ENCODE results near the gene MRPS31. TPM values are rescaled to one million over a fixed set of nuclear protein-coding genes. Genes with fewer than 3 reads are reported as not detected.

The MRPS31 gene
- total RNA-seq, 1 experiment from 2014 or later = 10.9 TPM

DNA sequence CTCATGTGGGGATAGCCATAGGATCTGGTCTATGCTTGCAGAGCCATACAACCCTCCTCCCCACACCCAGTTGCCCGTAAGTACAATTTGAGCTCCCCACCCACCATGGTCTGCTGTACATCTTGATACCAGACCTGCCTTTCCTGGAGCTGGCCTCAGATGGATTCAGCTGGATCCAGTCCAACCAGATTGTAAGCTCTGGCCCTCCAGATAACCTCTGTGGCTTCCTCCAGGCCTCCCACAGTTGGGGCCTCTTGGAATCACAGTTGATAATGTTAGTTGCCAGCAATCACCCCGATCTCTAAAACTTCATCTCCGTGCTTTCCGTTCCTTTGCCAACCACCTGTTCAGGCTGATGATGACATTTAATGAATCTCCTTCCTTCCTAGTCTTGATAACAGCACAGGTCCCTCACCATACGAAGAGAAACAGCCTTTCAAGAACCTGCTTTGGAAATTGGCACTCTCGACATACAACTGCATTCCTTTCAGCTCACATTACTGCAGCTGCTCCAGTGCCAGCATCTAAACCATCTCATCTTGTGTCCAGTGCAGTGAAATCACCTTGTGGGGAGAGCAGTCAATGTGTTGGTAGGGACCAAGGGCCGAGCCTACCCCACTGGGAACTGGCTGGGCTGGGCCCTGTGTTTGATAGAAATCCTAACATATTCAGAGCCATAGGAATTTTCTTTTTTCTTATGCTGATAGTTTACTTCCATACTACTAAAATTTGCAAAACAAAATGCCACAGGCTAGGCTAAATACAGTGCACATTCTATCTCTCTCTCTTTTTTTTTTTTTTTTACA lies 89.4 kb downstream of the MRPS31 start:
- Histone ChIP-seq H3K27ac (ENCODE audit: low read length) (no peak overlapping the region), H3K4me1 (ENCODE audit: control insufficient read depth, insufficient read depth, low read length) (no peaks in the 10 kb centered on the region), H3K27me3 (ENCODE audit: control insufficient read depth, insufficient read depth, low read length) (no peaks in the 10 kb centered on the region), H3K9me3 (ENCODE audit: control insufficient read depth, insufficient read depth, low read depth, low read length) (no peaks in the 10 kb centered on the region), H3K4me3 (ENCODE audit: low read depth in 2 of 2, low read length in 2 of 2) (no peak overlapping the region), H3K36me3 (ENCODE audit: control insufficient read depth, insufficient read depth, low read length) (no peaks in the 10 kb centered on the region)
- ChIA-PET CTCF (no interaction called here), POLR2A (no interaction called here)
- ATAC-seq = no peak
- in situ Hi-C loops (cut with HindIII; ENCODE audit: low pct_unique_long_range_greater_than_20kb, low sequenced_read_pairs) = no loop called here
- TF ChIP-seq POLR2AphosphoS5 (IDR thresholded peaks at IDR 0.05; ENCODE audit: low read depth, low read length) (no peak), SIN3A (IDR thresholded peaks at IDR 0.05; ENCODE audit: borderline replicate concordance, insufficient read depth, low read depth, low read length) (no peak), TCF7L2 (IDR thresholded peaks at IDR 0.05; ENCODE audit: low read depth, low read length) (no peak)
- TF ChIP-seq, protein P1, sequence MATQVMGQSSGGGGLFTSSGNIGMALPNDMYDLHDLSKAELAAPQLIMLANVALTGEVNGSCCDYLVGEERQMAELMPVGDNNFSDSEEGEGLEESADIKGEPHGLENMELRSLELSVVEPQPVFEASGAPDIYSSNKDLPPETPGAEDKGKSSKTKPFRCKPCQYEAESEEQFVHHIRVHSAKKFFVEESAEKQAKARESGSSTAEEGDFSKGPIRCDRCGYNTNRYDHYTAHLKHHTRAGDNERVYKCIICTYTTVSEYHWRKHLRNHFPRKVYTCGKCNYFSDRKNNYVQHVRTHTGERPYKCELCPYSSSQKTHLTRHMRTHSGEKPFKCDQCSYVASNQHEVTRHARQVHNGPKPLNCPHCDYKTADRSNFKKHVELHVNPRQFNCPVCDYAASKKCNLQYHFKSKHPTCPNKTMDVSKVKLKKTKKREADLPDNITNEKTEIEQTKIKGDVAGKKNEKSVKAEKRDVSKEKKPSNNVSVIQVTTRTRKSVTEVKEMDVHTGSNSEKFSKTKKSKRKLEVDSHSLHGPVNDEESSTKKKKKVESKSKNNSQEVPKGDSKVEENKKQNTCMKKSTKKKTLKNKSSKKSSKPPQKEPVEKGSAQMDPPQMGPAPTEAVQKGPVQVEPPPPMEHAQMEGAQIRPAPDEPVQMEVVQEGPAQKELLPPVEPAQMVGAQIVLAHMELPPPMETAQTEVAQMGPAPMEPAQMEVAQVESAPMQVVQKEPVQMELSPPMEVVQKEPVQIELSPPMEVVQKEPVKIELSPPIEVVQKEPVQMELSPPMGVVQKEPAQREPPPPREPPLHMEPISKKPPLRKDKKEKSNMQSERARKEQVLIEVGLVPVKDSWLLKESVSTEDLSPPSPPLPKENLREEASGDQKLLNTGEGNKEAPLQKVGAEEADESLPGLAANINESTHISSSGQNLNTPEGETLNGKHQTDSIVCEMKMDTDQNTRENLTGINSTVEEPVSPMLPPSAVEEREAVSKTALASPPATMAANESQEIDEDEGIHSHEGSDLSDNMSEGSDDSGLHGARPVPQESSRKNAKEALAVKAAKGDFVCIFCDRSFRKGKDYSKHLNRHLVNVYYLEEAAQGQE (IDR thresholded peaks at IDR 0.05; ENCODE audit: insufficient read depth in 1 of 2, low read depth in 2 of 2, low read length in 1 of 2) = no peak
- TF ChIP-seq, protein P2, sequence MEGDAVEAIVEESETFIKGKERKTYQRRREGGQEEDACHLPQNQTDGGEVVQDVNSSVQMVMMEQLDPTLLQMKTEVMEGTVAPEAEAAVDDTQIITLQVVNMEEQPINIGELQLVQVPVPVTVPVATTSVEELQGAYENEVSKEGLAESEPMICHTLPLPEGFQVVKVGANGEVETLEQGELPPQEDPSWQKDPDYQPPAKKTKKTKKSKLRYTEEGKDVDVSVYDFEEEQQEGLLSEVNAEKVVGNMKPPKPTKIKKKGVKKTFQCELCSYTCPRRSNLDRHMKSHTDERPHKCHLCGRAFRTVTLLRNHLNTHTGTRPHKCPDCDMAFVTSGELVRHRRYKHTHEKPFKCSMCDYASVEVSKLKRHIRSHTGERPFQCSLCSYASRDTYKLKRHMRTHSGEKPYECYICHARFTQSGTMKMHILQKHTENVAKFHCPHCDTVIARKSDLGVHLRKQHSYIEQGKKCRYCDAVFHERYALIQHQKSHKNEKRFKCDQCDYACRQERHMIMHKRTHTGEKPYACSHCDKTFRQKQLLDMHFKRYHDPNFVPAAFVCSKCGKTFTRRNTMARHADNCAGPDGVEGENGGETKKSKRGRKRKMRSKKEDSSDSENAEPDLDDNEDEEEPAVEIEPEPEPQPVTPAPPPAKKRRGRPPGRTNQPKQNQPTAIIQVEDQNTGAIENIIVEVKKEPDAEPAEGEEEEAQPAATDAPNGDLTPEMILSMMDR (IDR thresholded peaks at IDR 0.05) = no peak
- no peak for DNase-seq (ENCODE audit: low read depth, low spot score)
- intact Hi-C loops (cut with micrococcal nuclease; ENCODE audit: unreplicated experiment) = loop anchor here (5.0 kb wide), 2 partner anchors 614 to 999 kb away; no protein-coding TSS in a partner anchor
- BruUV-seq (replicated peaks) = no TSS peak

DNA sequence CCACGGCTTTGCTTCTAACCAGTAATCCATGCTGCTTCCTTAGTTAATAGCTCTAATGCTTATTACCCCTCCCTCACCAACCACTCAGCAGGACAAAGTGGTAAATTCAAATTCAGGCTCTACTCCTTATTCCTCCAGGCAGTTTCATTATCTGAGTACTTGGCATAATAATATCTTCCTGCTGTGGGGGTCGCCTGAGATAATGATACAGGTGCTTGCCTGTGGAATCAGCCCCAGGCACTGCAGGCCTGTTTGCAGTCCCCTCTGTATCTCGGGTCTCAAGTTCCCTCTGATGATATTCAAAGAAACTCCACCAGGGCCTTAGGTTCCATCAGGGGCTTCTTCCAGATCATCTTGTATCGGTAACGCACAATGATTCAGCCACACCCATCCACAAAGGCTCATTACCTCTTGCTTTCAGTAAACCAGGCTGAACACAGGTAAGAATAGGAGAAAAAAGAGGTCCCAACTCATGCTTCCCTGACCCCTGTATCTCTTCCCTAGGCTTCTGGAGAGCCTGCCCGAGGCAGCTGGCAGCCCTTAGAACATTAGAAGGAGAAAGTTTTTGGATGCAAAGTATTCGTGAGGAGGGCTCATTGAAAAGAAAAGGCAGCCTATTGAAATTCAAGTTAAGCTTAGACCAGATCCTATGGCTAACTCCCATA lies 90.2 kb downstream of the MRPS31 start:
- no peaks in the 10 kb centered on the region for H3K9me3 ChIP-seq (ENCODE audit: control insufficient read depth, insufficient read depth, low read depth, low read length)
- POLR2A ChIA-PET = no interaction called here
- no peaks in the 10 kb centered on the region for H3K36me3 ChIP-seq (ENCODE audit: control insufficient read depth, insufficient read depth, low read length)
- no peak overlapping the region for H3K27ac ChIP-seq (ENCODE audit: low read length)
- no TSS peak for BruUV-seq (replicated peaks)
- CTCF ChIA-PET = no interaction called here
- no peak for TF ChIP-seq POLR2AphosphoS5 (IDR thresholded peaks at IDR 0.05; ENCODE audit: low read depth, low read length)
- TF ChIP-seq SIN3A (IDR thresholded peaks at IDR 0.05; ENCODE audit: borderline replicate concordance, insufficient read depth, low read depth, low read length) = no peak
- TF ChIP-seq, protein P1 (IDR thresholded peaks at IDR 0.05; ENCODE audit: insufficient read depth in 1 of 2, low read depth in 2 of 2, low read length in 1 of 2) = no peak
- TF ChIP-seq TCF7L2 (IDR thresholded peaks at IDR 0.05; ENCODE audit: low read depth, low read length) = no peak
- TF ChIP-seq, protein P2 (IDR thresholded peaks at IDR 0.05) = no peak
- H3K27me3 ChIP-seq (ENCODE audit: control insufficient read depth, insufficient read depth, low read length) = no peaks in the 10 kb centered on the region
- in situ Hi-C loops (cut with HindIII; ENCODE audit: low pct_unique_long_range_greater_than_20kb, low sequenced_read_pairs) (no loop called here), intact Hi-C loops (cut with micrococcal nuclease; ENCODE audit: unreplicated experiment) (loop anchor here (5.0 kb wide), 2 partner anchors 613 to 998 kb away; no protein-coding TSS in a partner anchor)
- no peak overlapping the region for H3K4me3 ChIP-seq (ENCODE audit: low read depth in 2 of 2, low read length in 2 of 2)
- no peak for DNase-seq (ENCODE audit: low read depth, low spot score)
- no peaks in the 10 kb centered on the region for H3K4me1 ChIP-seq (ENCODE audit: control insufficient read depth, insufficient read depth, low read length)
- no peak for ATAC-seq

Measured in Panc1 (cell line).